Right lobe of liver (tissue), 6 donors: ENCODE data around the gene PGM5. TPM values are rescaled to one million over a fixed set of nuclear protein-coding genes. Genes with fewer than 3 reads are reported as not detected.

ENCODE experiments used
- ATAC-seq, 4 donors: fragments of 200-7000 bp; cut with Tn5 transposase; one replicate each; pipeline ENCODE4 v1.9.1; 2020; ENCODE audit warnings: mild to moderate bottlenecking in 4 of 4, moderate library complexity in 4 of 4
- DNase-seq, 3 donors: peaks; one replicate each; pipeline ENCODE4 v3.0.0-alpha.2; 2020
- H3K27ac ChIP-seq, 3 donors: fragments of 200-600 bp; one replicate each; pipeline ENCODE4 v1.8.0; 2022
- H3K27me3 ChIP-seq, 2 donors: fragments of 200-600 bp; one replicate each; pipeline ENCODE4 v1.8.0; 2022
- H3K36me3 ChIP-seq, 4 donors: fragments of 200-600 bp; sonication (generic) in 1 of 4; one replicate each; pipeline versions ENCODE4 v1.5.1 to v1.8.0; 2017 to 2022; ENCODE audit warnings: control low read depth in 1 of 4
- H3K4me1 ChIP-seq, 4 donors: fragments of 200-600 bp; sonication (generic) in 1 of 4; one replicate each; pipeline versions ENCODE4 v1.5.1 to v1.8.0; 2017 to 2022; ENCODE audit warnings: control low read depth in 1 of 4
- H3K4me3 ChIP-seq, 3 donors: fragments of 200-600 bp; one replicate each; pipeline ENCODE4 v1.8.0; 2022
- H3K9me3 ChIP-seq, 4 donors: fragments of 200-600 bp; sonication (generic) in 1 of 4; one replicate each; pipeline versions ENCODE4 v1.5.1 to v1.8.0; 2017 to 2022; ENCODE audit warnings: control low read depth in 1 of 4
- POLR2A ChIP-seq: fragments of 450-650 bp; IDR thresholded peaks from one replicate; pipeline ENCODE4 v1.6.1; 2017; ENCODE audit warnings: antibody characterized with exemption, mild to moderate bottlenecking
- WGBS: methylation state at CpG from one replicate; pipeline ENCODE4 v1.1.6; 2018; ENCODE audit warnings: low coverage, low lambda C conversion rate; ENCODE audit not compliant: insufficient coverage; ENCODE audit errors: missing lambda C conversion rate; 5-methylcytosine and 5-hydroxymethylcytosine counted together
- intact Hi-C, 2 donors: fragments of 100-400 bp; cut with DNase I; formaldehyde crosslinking; loops; one replicate each; pipeline versions ENCODE4 v1.11.2 to v1.14.1; 2022
- total RNA-seq, 6 experiments: library from RNA; depleted of rRNA in 2 of 6; stranded (reverse); fragments of >200 nt in 2 of 6; fragmentation: NEBNext Ultra II Directional in 3 of 6; extraction: Animal tissue kit (Norgen Biotek cat#: 25700) in 3 of 6; gene quantifications; one replicate each; pipeline versions ENCODE4 v1.1.0 to v1.2.4, GENCODE V29; 2016 to 2023
- TF ChIP-seq, protein P1 (sequence below), 4 donors: fragments of 200-600 bp in 3 of 4; fragments of 450-650 bp in 1 of 4; IDR thresholded peaks; one replicate each; pipeline versions ENCODE4 v1.5.1 to v1.8.0; 2016 to 2022; ENCODE audit warnings: antibody characterized with exemption in 4 of 4, mild to moderate bottlenecking in 2 of 4
- donor health status: DM: no; HTN: yes; CAD: no.
- donor health status: DM: no; HTN: no; CAD: no.
- donor health status: DM: no; HTN: no; CAD: no.
- donor health status: DM: no; HTN: yes; CAD: no.
- donor health status: DM: no; HTN: yes; CAD: no.

The PGM5 gene
- total RNA-seq, 6 experiments from 2014 or later: 1.4 to 3.5 (median 2.9) TPM

DNA sequence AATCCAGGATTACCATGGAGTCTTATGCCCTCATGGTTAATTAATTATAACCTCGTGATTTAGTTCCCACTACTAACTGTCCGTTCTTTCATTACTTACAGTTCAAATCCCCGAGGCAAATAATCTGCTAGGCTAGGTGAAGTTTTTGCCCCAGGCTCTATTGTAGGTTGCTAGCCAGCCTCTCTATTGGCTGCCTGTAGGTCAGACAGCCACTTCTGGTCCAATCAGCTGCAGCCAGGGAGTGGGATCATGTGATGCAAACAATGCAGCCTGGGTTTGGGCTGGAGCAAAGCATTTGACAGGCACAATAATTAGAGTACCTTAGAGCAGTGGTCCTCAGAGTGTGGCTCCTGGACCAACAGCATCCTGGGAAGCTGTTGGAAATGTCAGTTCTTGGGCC is 166.5 kb downstream of the PGM5 start:
- no peak overlapping the region for H3K27ac ChIP-seq
- no peaks in the 10 kb centered on the region for H3K27me3 ChIP-seq
- DNase-seq (no peak), ATAC-seq (no peak)
- no peaks in the 10 kb centered on the region for H3K4me1 ChIP-seq
- WGBS: 88% methylated on average over 3 of the region's 3 CpGs
- intact Hi-C loops: no loop called here
- H3K4me3 ChIP-seq: no peak overlapping the region
- H3K36me3 ChIP-seq: no peaks in the 10 kb centered on the region
- no peak for TF ChIP-seq POLR2A
- TF ChIP-seq, protein P1, sequence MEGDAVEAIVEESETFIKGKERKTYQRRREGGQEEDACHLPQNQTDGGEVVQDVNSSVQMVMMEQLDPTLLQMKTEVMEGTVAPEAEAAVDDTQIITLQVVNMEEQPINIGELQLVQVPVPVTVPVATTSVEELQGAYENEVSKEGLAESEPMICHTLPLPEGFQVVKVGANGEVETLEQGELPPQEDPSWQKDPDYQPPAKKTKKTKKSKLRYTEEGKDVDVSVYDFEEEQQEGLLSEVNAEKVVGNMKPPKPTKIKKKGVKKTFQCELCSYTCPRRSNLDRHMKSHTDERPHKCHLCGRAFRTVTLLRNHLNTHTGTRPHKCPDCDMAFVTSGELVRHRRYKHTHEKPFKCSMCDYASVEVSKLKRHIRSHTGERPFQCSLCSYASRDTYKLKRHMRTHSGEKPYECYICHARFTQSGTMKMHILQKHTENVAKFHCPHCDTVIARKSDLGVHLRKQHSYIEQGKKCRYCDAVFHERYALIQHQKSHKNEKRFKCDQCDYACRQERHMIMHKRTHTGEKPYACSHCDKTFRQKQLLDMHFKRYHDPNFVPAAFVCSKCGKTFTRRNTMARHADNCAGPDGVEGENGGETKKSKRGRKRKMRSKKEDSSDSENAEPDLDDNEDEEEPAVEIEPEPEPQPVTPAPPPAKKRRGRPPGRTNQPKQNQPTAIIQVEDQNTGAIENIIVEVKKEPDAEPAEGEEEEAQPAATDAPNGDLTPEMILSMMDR (IDR thresholded peaks at IDR 0.05): no peak
- no peaks in the 10 kb centered on the region for H3K9me3 ChIP-seq

DNA sequence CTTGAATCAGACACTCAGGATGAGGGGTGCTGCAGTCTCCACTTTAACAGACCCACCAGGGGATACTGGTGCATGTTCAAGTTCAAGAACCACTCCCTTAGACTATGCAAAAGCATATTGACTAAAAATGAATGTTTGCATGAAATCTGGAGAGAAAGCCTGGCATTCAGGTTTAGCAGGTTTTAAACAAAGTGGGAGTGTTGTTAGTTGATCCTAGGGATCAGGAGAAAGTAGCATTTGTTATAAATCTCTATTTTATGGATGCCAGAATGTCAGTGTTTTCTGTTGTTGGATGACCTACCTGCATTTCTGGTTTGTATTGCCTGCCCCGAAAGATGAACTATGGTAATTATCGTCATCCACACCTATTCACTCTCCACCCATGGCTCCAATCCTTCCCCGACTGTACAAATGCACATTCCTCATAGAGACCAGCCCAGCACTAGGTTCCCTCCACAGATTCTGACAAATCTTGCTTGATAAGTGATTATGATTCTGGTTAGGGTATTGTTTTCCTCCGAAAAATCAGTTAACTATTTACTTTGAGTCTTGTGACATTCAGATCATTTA is 167.0 kb downstream of the PGM5 start:
- ATAC-seq (no peak), DNase-seq (no peak)
- Histone ChIP-seq H3K27me3 (no peaks in the 10 kb centered on the region), H3K36me3 (no peaks in the 10 kb centered on the region), H3K4me1 (no peaks in the 10 kb centered on the region), H3K27ac (no peak overlapping the region), H3K4me3 (no peak overlapping the region), H3K9me3 (no peaks in the 10 kb centered on the region)
- intact Hi-C loops: no loop called here
- 62% methylated on average over 4 of the region's 4 CpGs for WGBS
- no peak for TF ChIP-seq POLR2A
- TF ChIP-seq, protein P1 (IDR thresholded peaks at IDR 0.05): no peak

DNA sequence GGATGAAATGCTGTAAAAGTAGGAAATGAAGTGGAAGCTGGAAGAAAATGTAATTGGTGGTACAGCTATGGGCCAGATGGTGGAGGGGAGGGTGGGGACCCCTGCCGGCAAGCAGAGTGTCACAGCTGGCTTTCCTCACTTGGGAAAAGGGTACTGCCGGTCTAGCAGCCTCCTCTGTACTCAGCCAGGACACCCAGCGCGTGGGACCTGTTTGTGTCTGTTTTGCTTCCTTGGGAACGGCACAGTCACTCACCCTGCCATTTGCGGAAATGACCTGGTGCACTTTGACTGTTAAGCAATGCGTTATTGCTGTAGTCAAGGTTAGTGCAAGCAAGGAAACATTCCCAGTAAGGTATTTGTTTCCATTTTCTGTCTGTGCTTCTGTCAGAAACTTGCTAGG is 174.2 kb downstream of the PGM5 start:
- Histone ChIP-seq H3K4me3 (no peak overlapping the region), H3K4me1 (peaks cover 0 to 12% (median 3%) of the 10 kb centered on the region in 4 donors), H3K36me3 (no peaks in the 10 kb centered on the region), H3K9me3 (no peaks in the 10 kb centered on the region), H3K27me3 (no peaks in the 10 kb centered on the region), H3K27ac (peak overlapping the region in 2 of 3 donors; percentile 49 to 72)
- TF ChIP-seq, protein P1 (IDR thresholded peaks at IDR 0.05): peak in 3 of 4 donors; percentile 15 to 31 (median 16)
- no peak for TF ChIP-seq POLR2A
- WGBS: 13% methylated on average over 6 of the region's 7 CpGs
- DNase-seq (peak; percentile 77 to 84 (median 79)), ATAC-seq (peak; percentile 94 to 99 (median 98))
- intact Hi-C loops: no loop called here

DNA sequence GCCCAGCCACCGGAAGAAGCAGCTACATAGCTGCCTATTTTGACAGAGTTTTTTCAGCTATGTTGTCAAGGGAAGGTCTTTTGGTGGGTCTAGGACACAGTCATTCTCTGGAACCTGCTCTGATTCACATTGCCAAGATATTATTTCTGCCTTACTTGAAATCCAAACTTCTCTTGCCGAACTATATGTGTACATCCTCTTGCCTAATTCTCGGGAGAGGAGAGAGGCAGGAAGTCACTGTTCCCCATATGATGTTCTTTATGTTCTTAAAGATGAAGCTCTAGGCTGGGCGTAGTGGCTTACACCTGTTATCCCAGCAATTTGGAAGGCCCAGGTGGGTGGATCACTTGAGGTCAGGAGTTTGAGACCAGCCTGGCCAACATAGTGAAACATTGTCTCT is 175.7 kb downstream of the PGM5 start:
- Histone ChIP-seq H3K9me3 (no peaks in the 10 kb centered on the region), H3K36me3 (no peaks in the 10 kb centered on the region), H3K27ac (no peak overlapping the region), H3K4me3 (no peak overlapping the region), H3K27me3 (no peaks in the 10 kb centered on the region), H3K4me1 (peaks cover 0 to 12% (median 3%) of the 10 kb centered on the region in 4 donors)
- ATAC-seq (no peak), DNase-seq (no peak)
- intact Hi-C loops: no loop called here
- TF ChIP-seq, protein P1 (IDR thresholded peaks at IDR 0.05): no peak
- no peak for TF ChIP-seq POLR2A
- 83% methylated on average over 2 of the region's 4 CpGs for WGBS
